Effector memory CD8-positive, alpha-beta T cell (primary cell): Measurements from ENCODE around the gene INSYN1.

Source experiments
- ATAC-seq: fragments of 150-1000 bp; cut with Tn5 transposase; replicated peaks from 2 replicates; pipeline ENCODE4 v1.10.0; 2021; ENCODE audit warnings: mild to moderate bottlenecking, moderate library complexity
- DNase-seq, 3 experiments: peaks; one replicate each; pipeline ENCODE4 v3.0.0; 2021
- H3K27ac Mint-ChIP-seq, 2 donors: one replicate each; pipeline ENCODE4 v1.8.0; 2022; ENCODE audit warnings: mild to moderate bottlenecking in 2 of 2, mixed read lengths in 2 of 2, moderate library complexity in 2 of 2
- H3K27me3 Mint-ChIP-seq, 2 donors: one replicate each; pipeline ENCODE4 v1.8.0; 2022; ENCODE audit warnings: mixed read lengths in 2 of 2
- H3K36me3 Mint-ChIP-seq: one replicate; pipeline ENCODE4 v1.8.0; 2022; ENCODE audit warnings: mild to moderate bottlenecking, moderate library complexity, mixed read lengths; ENCODE audit not compliant: insufficient read depth
- H3K4me1 Mint-ChIP-seq, 2 donors: one replicate each; pipeline ENCODE4 v1.8.0; 2022; ENCODE audit warnings: low read depth in 2 of 2, mixed read lengths in 2 of 2
- H3K4me3 Mint-ChIP-seq, 2 donors: one replicate each; pipeline ENCODE4 v1.8.0; 2022; ENCODE audit warnings: mild to moderate bottlenecking in 2 of 2, mixed read lengths in 2 of 2, moderate library complexity in 2 of 2
- H3K9me3 Mint-ChIP-seq, 2 donors: one replicate each; pipeline ENCODE4 v1.8.0; 2022; ENCODE audit warnings: mixed read lengths in 2 of 2

The INSYN1 gene

GRCh38 chr15:73750438-73750837 is 2.7 kb downstream of the INSYN1 start:
- H3K27ac Mint-ChIP-seq: no peak overlapping the region
- H3K27me3 Mint-ChIP-seq: peaks cover 72 to 87% of the 10 kb centered on the region in 2 donors
- H3K4me3 Mint-ChIP-seq: no peak overlapping the region
- no peaks in the 10 kb centered on the region for H3K36me3 Mint-ChIP-seq
- no peak for DNase-seq
- peaks cover 0 to 3% of the 10 kb centered on the region in 2 donors for H3K4me1 Mint-ChIP-seq
- ATAC-seq: no peak
- no peaks in the 10 kb centered on the region for H3K9me3 Mint-ChIP-seq

- Mint-ChIP-seq H3K36me3 (peaks cover 2% of the 10 kb centered on the region), H3K27me3 (peaks cover 75 to 87% of the 10 kb centered on the region in 2 donors), H3K27ac (no peak overlapping the region), H3K9me3 (no peaks in the 10 kb centered on the region), H3K4me1 (peaks cover 0 to 3% of the 10 kb centered on the region in 2 donors), H3K4me3 (no peak overlapping the region)
- DNase-seq: no peak
- ATAC-seq: no peak
These were observed 3.2 kb downstream of the INSYN1 start for GRCh38 chr15:73749971-73750370.

- H3K4me1 Mint-ChIP-seq: peaks cover 0 to 3% of the 10 kb centered on the region in 2 donors
- H3K4me3 Mint-ChIP-seq: no peak overlapping the region
- H3K27ac Mint-ChIP-seq: no peak overlapping the region
- DNase-seq (no peak), ATAC-seq (no peak)
- H3K9me3 Mint-ChIP-seq: no peaks in the 10 kb centered on the region
- peaks cover 3% of the 10 kb centered on the region for H3K36me3 Mint-ChIP-seq
- peaks cover 71 to 87% of the 10 kb centered on the region in 2 donors for H3K27me3 Mint-ChIP-seq
These were observed 3.6 kb downstream of the INSYN1 start for GRCh38 chr15:73749533-73749932.

- DNase-seq (no peak), ATAC-seq (no peak)
- peaks cover 0 to 3% of the 10 kb centered on the region in 2 donors for H3K4me1 Mint-ChIP-seq
- H3K27me3 Mint-ChIP-seq: peaks cover 63 to 85% of the 10 kb centered on the region in 2 donors
- H3K4me3 Mint-ChIP-seq: no peak overlapping the region
- no peaks in the 10 kb centered on the region for H3K9me3 Mint-ChIP-seq
- peaks cover 3% of the 10 kb centered on the region for H3K36me3 Mint-ChIP-seq
- H3K27ac Mint-ChIP-seq: no peak overlapping the region
These were observed 4.4 kb downstream of the INSYN1 start for GRCh38 chr15:73748730-73749129.

- Mint-ChIP-seq H3K36me3 (peaks cover 3% of the 10 kb centered on the region), H3K9me3 (no peaks in the 10 kb centered on the region), H3K4me1 (no peaks in the 10 kb centered on the region), H3K27ac (no peak overlapping the region), H3K4me3 (no peak overlapping the region), H3K27me3 (peaks cover 58 to 80% of the 10 kb centered on the region in 2 donors)
- ATAC-seq (no peak), DNase-seq (no peak)
These were observed 5.1 kb downstream of the INSYN1 start for GRCh38 chr15:73747847-73748590.

GRCh38 chr15:73746883-73747282 is 6.3 kb downstream of the INSYN1 start:
- no peaks in the 10 kb centered on the region for H3K4me1 Mint-ChIP-seq
- peaks cover 3% of the 10 kb centered on the region for H3K36me3 Mint-ChIP-seq
- peaks cover 58 to 91% of the 10 kb centered on the region in 2 donors for H3K27me3 Mint-ChIP-seq
- DNase-seq: no peak
- no peak overlapping the region for H3K27ac Mint-ChIP-seq
- no peak overlapping the region for H3K4me3 Mint-ChIP-seq
- no peak for ATAC-seq
- no peaks in the 10 kb centered on the region for H3K9me3 Mint-ChIP-seq

GRCh38 chr15:73746261-73746660 is 6.9 kb downstream of the INSYN1 start:
- H3K27ac Mint-ChIP-seq: no peak overlapping the region
- no peaks in the 10 kb centered on the region for H3K4me1 Mint-ChIP-seq
- DNase-seq: no peak
- H3K36me3 Mint-ChIP-seq: peaks cover 3% of the 10 kb centered on the region
- H3K4me3 Mint-ChIP-seq: no peak overlapping the region
- peaks cover 59 to 91% of the 10 kb centered on the region in 2 donors for H3K27me3 Mint-ChIP-seq
- ATAC-seq: no peak
- H3K9me3 Mint-ChIP-seq: no peaks in the 10 kb centered on the region

GRCh38 chr15:73745073-73745472 is 8.1 kb downstream of the INSYN1 start:
- no peaks in the 10 kb centered on the region for H3K4me1 Mint-ChIP-seq
- H3K4me3 Mint-ChIP-seq: no peak overlapping the region
- DNase-seq (no peak), ATAC-seq (no peak)
- H3K9me3 Mint-ChIP-seq: no peaks in the 10 kb centered on the region
- H3K27ac Mint-ChIP-seq: no peak overlapping the region
- peaks cover 3% of the 10 kb centered on the region for H3K36me3 Mint-ChIP-seq
- peaks cover 49 to 91% of the 10 kb centered on the region in 2 donors for H3K27me3 Mint-ChIP-seq

GRCh38 chr15:73744293-73744692 is 8.9 kb downstream of the INSYN1 start:
- no peak overlapping the region for H3K4me3 Mint-ChIP-seq
- H3K36me3 Mint-ChIP-seq: peaks cover 3% of the 10 kb centered on the region

GRCh38 chr15:73741321-73741836 is 11.8 kb downstream of the INSYN1 start:
- H3K27me3 Mint-ChIP-seq: peaks cover 25 to 87% of the 10 kb centered on the region in 2 donors
- H3K9me3 Mint-ChIP-seq: no peaks in the 10 kb centered on the region
- H3K4me3 Mint-ChIP-seq: no peak overlapping the region
- ATAC-seq: no peak
- H3K4me1 Mint-ChIP-seq: no peaks in the 10 kb centered on the region
- H3K27ac Mint-ChIP-seq: no peak overlapping the region
- no peak for DNase-seq
- H3K36me3 Mint-ChIP-seq: peaks cover 3% of the 10 kb centered on the region

More at GRCh38 chr15:73744293-73744692, 8.9 kb downstream of the INSYN1 start:
- no peak for ATAC-seq
- no peak for DNase-seq
- H3K4me1 Mint-ChIP-seq: no peaks in the 10 kb centered on the region
- H3K9me3 Mint-ChIP-seq: no peaks in the 10 kb centered on the region
- H3K27me3 Mint-ChIP-seq: peaks cover 41 to 91% of the 10 kb centered on the region in 2 donors
- H3K27ac Mint-ChIP-seq: no peak overlapping the region

- Mint-ChIP-seq H3K4me3 (no peak overlapping the region), H3K36me3 (peaks cover 3% of the 10 kb centered on the region), H3K4me1 (no peaks in the 10 kb centered on the region), H3K27me3 (peaks cover 26 to 87% of the 10 kb centered on the region in 2 donors), H3K27ac (no peak overlapping the region), H3K9me3 (no peaks in the 10 kb centered on the region)
- DNase-seq: no peak
- ATAC-seq: no peak
These were observed 12.8 kb downstream of the INSYN1 start for GRCh38 chr15:73740152-73741048.

GRCh38 chr15:73737535-73737934 is 15.6 kb downstream of the INSYN1 start:
- Mint-ChIP-seq H3K27me3 (peaks cover 31 to 78% of the 10 kb centered on the region in 2 donors), H3K4me3 (no peak overlapping the region), H3K9me3 (no peaks in the 10 kb centered on the region)

GRCh38 chr15:73732930-73733329 is 20.2 kb downstream of the INSYN1 start:
- ATAC-seq: no peak
- no peaks in the 10 kb centered on the region for H3K9me3 Mint-ChIP-seq
- no peak for DNase-seq
- H3K4me1 Mint-ChIP-seq: no peaks in the 10 kb centered on the region
- no peak overlapping the region for H3K27ac Mint-ChIP-seq
- no peak overlapping the region for H3K4me3 Mint-ChIP-seq
- H3K27me3 Mint-ChIP-seq: peaks cover 24 to 45% of the 10 kb centered on the region in 2 donors
- H3K36me3 Mint-ChIP-seq: peaks cover 5% of the 10 kb centered on the region

More at GRCh38 chr15:73737535-73737934, 15.6 kb downstream of the INSYN1 start:
- ATAC-seq: no peak
- no peaks in the 10 kb centered on the region for H3K36me3 Mint-ChIP-seq
- no peaks in the 10 kb centered on the region for H3K4me1 Mint-ChIP-seq
- no peak overlapping the region for H3K27ac Mint-ChIP-seq
- DNase-seq: no peak
